ENCODE data around the gene ICA1.

DNA sequence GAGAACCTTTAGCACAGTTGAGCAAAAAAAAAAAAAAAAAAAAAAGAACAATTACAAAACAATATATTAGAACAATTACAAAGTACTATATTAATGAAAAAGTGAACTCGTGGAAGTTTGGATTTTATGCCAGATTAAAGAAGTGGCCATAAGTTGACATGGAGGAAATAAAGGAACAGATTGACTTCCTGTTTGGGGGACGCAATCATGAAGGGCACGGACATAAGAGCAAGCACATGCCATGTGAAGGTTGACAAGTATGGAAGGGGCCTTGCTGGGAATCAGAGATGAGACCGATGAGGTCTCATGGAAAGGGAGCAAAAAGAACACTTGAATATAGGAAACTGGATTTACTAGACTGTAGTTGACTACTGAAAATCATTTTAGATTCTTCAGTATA is 61.7 kb downstream of the ICA1 start:
- TF ChIP-seq, protein P1, sequence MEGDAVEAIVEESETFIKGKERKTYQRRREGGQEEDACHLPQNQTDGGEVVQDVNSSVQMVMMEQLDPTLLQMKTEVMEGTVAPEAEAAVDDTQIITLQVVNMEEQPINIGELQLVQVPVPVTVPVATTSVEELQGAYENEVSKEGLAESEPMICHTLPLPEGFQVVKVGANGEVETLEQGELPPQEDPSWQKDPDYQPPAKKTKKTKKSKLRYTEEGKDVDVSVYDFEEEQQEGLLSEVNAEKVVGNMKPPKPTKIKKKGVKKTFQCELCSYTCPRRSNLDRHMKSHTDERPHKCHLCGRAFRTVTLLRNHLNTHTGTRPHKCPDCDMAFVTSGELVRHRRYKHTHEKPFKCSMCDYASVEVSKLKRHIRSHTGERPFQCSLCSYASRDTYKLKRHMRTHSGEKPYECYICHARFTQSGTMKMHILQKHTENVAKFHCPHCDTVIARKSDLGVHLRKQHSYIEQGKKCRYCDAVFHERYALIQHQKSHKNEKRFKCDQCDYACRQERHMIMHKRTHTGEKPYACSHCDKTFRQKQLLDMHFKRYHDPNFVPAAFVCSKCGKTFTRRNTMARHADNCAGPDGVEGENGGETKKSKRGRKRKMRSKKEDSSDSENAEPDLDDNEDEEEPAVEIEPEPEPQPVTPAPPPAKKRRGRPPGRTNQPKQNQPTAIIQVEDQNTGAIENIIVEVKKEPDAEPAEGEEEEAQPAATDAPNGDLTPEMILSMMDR (IDR thresholded peaks at IDR 0.05): no peak
- TF ChIP-seq POLR2A (IDR thresholded peaks at IDR 0.05; ENCODE audit: low read depth) (no peak), POLR2AphosphoS5 (IDR thresholded peaks at IDR 0.05) (no peak)

Data from esophagus muscularis mucosa (tissue), 3 donors.